Measurements from ENCODE around the gene TRIM8. TPM values are rescaled to one million over a fixed set of nuclear protein-coding genes. Genes with fewer than 3 reads are reported as not detected.

TRIM8 gene
- total RNA-seq, 1 experiment from 2014 or later, result 91.6 TPM

DNA sequence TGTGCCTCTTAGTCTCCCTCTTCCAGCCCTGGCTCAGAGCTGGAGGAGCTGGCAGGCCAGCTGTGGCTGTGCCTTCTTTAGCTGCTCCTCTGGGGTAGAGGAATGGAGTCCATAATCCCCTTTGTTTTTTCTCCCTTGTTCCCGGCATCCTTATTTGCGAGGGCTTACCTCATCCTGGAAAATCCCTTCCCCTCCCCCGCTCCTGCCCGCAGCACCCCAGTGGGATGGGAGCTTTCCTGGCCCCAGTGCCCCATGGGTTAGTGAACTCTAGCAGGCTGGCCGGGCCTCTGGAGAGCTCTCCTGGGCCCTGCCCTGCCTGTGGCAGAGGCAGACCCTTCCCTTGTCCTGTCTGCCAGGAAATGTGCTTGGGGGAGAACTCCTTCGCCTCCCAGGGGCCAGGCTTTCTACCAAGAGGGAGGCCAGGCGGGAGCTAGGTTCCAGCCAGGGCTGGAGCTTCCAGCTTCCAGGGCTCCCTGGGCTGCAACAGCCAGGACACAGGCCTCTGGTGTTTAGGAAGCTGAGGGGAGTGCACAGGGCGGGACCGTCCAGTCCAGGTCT is 16.5 kb upstream of the TRIM8 start:
- peak overlapping the region; percentile 77 for H3K4me2 ChIP-seq (ENCODE audit: low read length)
- ChIA-PET CTCF (interaction anchor here (1.0 to 1.8 kb wide), 3 partner anchors 13 to 32 kb away, joined by 3 to 7 read pairs (median 3); no protein-coding TSS in a partner anchor), RAD21 (ENCODE audit: low non-redundant PET in 1 of 2, low total read pairs in 2 of 2, uncharacterized antibody in 2 of 2, unreplicated experiment in 2 of 2) (interaction anchor here in 1 of 2 experiments (0.5 kb wide), 1 partner anchor 14 kb away, joined by 3 read pairs; no protein-coding TSS in a partner anchor), POLR2A (interaction anchor here (0.8 to 2.3 kb wide), 2 partner anchors 14 to 18 kb away, joined by 3 to 10 read pairs; no protein-coding TSS in a partner anchor)
- ATAC-seq, result peak; percentile 16
- peak overlapping the region; percentile 61 for H3K27ac ChIP-seq (ENCODE audit: low read depth, low read length)
- H3K4me1 ChIP-seq (ENCODE audit: control insufficient read depth in 1 of 2, insufficient read depth in 2 of 2, low read length in 2 of 2), result peaks cover 45 to 68% of the 10 kb centered on the region in 2 experiments
- no peak for TF ChIP-seq TCF7L2 (IDR thresholded peaks at IDR 0.05; ENCODE audit: borderline replicate concordance, extremely low read depth, insufficient read depth, insufficient read length)
- no peak for TF ChIP-seq POLR2AphosphoS5 (IDR thresholded peaks at IDR 0.05; ENCODE audit: low read depth, low read length)
- no peak for TF ChIP-seq SRF (IDR thresholded peaks at IDR 0.05; ENCODE audit: low read depth)
- no peak for TF ChIP-seq EGR1 (IDR thresholded peaks at IDR 0.05; ENCODE audit: low read depth)
- no peak for TF ChIP-seq RAD21 (IDR thresholded peaks at IDR 0.05; ENCODE audit: low read depth)
- H3K4me3 ChIP-seq (replicated peaks in 1 of 2; ENCODE audit: low read depth in 1 of 2, low read length in 2 of 2), result 0 out of 4 replicates have a peak overlapping the region, but pooled peaks of 1 of the 2 experiments have one; percentile 21
- no peaks in the 10 kb centered on the region for H3K36me3 ChIP-seq (ENCODE audit: control insufficient read depth in 1 of 2, insufficient read depth in 2 of 2, low read length in 2 of 2)
- H3K9me2 ChIP-seq (ENCODE audit: insufficient read depth), result no peaks in the 10 kb centered on the region
- peak overlapping the region; percentile 58 for H3K9ac ChIP-seq (ENCODE audit: low read length)
- no peak overlapping the region for H2AFZ ChIP-seq (ENCODE audit: low read depth, low read length, poor library complexity, severe bottlenecking)
- no peaks in the 10 kb centered on the region for H3K79me2 ChIP-seq (ENCODE audit: insufficient read depth, low read length)
- H3K9me3 ChIP-seq (ENCODE audit: control insufficient read depth in 1 of 2, insufficient read depth in 1 of 2, low read depth in 1 of 2, low read length in 2 of 2), result no peaks in the 10 kb centered on the region
- no peaks in the 10 kb centered on the region for H4K20me1 ChIP-seq (ENCODE audit: insufficient read depth)
- H3K27me3 ChIP-seq (ENCODE audit: insufficient read depth, low read length), result no peaks in the 10 kb centered on the region
- no TSS peak for BruUV-seq (replicated peaks)
- DNase-seq (ENCODE audit: low read depth, low spot score), result no peak
- intact Hi-C loops (cut with micrococcal nuclease), result no loop called here

GRCh38 chr10:102628451-102628911 is 15.8 kb upstream of the TRIM8 start:
- ChIA-PET CTCF (interaction anchor here (0.6 to 1.8 kb wide), 5 partner anchors 9 to 44 kb away, joined by 3 to 7 read pairs (median 3); no protein-coding TSS in a partner anchor), POLR2A (interaction anchor here (0.8 to 2.3 kb wide), 2 partner anchors 13 to 18 kb away, joined by 3 to 10 read pairs; no protein-coding TSS in a partner anchor), RAD21 (ENCODE audit: low non-redundant PET in 1 of 2, low total read pairs in 2 of 2, uncharacterized antibody in 2 of 2, unreplicated experiment in 2 of 2) (no interaction called here)
- Histone ChIP-seq H2AFZ (ENCODE audit: low read depth, low read length, poor library complexity, severe bottlenecking) (no peak overlapping the region), H3K9ac (ENCODE audit: low read length) (peak overlapping the region; percentile 58), H3K27me3 (ENCODE audit: insufficient read depth, low read length) (no peaks in the 10 kb centered on the region), H4K20me1 (ENCODE audit: insufficient read depth) (no peaks in the 10 kb centered on the region), H3K4me2 (ENCODE audit: low read length) (peak overlapping the region; percentile 77), H3K9me2 (ENCODE audit: insufficient read depth) (no peaks in the 10 kb centered on the region), H3K4me3 (replicated peaks in 1 of 2; ENCODE audit: low read depth in 1 of 2, low read length in 2 of 2) (0 out of 4 replicates have a peak overlapping the region, but pooled peaks of 1 of the 2 experiments have one; percentile 21), H3K27ac (ENCODE audit: low read depth, low read length) (peak overlapping the region; percentile 61), H3K9me3 (ENCODE audit: control insufficient read depth in 1 of 2, insufficient read depth in 1 of 2, low read depth in 1 of 2, low read length in 2 of 2) (no peaks in the 10 kb centered on the region), H3K36me3 (ENCODE audit: control insufficient read depth in 1 of 2, insufficient read depth in 2 of 2, low read length in 2 of 2) (no peaks in the 10 kb centered on the region), H3K79me2 (ENCODE audit: insufficient read depth, low read length) (no peaks in the 10 kb centered on the region), H3K4me1 (ENCODE audit: control insufficient read depth in 1 of 2, insufficient read depth in 2 of 2, low read length in 2 of 2) (peaks cover 50 to 74% of the 10 kb centered on the region in 2 experiments)
- intact Hi-C loops (cut with micrococcal nuclease), result no loop called here
- DNase-seq (ENCODE audit: low read depth, low spot score) (no peak), ATAC-seq (peak; percentile 67)
- TF ChIP-seq CBX3 (IDR thresholded peaks at IDR 0.05; ENCODE audit: low read depth) (no peak), ZNF274 (IDR thresholded peaks at IDR 0.05; ENCODE audit: low read depth, low read length) (no peak), JUND (IDR thresholded peaks at IDR 0.05) (no peak), REST (IDR thresholded peaks at IDR 0.05; ENCODE audit: low read depth) (no peak), CEBPB (IDR thresholded peaks at IDR 0.05; ENCODE audit: low read depth) (no peak), POLR2AphosphoS5 (IDR thresholded peaks at IDR 0.05; ENCODE audit: low read depth, low read length) (peak; percentile 58)
- TSS peak; percentile 49 for BruUV-seq (replicated peaks)
